HepG2 (cell line): ENCODE measurements around the gene CXCL6.

Source experiments
- CEBPB ChIP-seq: IDR thresholded peaks from 2 replicates; pipeline ENCODE4 v1.6.1; 2011; ENCODE audit warnings: low read depth, low read length, improper control_type of control experiment, borderline replicate concordance
- CHD2 ChIP-seq: IDR thresholded peaks from 2 replicates; pipeline ENCODE4 v1.6.1; 2011; ENCODE audit warnings: low read depth, low read length, improper control_type of control experiment
- EHMT2 ChIP-seq: fragments of 200-600 bp; sonication (generic); IDR thresholded peaks from 2 replicates; pipeline ENCODE4 v1.7.0; 2017; ENCODE audit warnings: antibody characterized with exemption, low read depth, low read length, borderline replicate concordance
- ELF1 ChIP-seq: sonication (generic); formaldehyde crosslinking; IDR thresholded peaks from 2 replicates; pipeline ENCODE4 v1.4.0; 2020; ENCODE audit warnings: missing genetic modification reagents
- EP300 ChIP-seq, 3 experiments: sonication (generic) in 1 of 3; formaldehyde crosslinking in 1 of 3; IDR thresholded peaks; 2 replicates each; pipeline versions ENCODE4 v1.5.1 to v1.6.1; 2011 to 2020; ENCODE audit warnings: low read depth in 2 of 3, low read length in 2 of 3, borderline replicate concordance in 1 of 3, improper control_type of control experiment in 1 of 3, mild to moderate bottlenecking in 1 of 3, missing genetic modification reagents in 1 of 3, moderate library complexity in 1 of 3
- GABPA ChIP-seq, 2 experiments: IDR thresholded peaks; 2 replicates each; pipeline ENCODE4 v1.6.1; 2011 to 2016; ENCODE audit warnings: low read depth in 2 of 2, low read length in 1 of 2, missing biosample characterization in 1 of 2, missing genetic modification characterization in 1 of 2
- MXI1 ChIP-seq: IDR thresholded peaks from 3 replicates; pipeline ENCODE4 v1.6.1; 2012; ENCODE audit warnings: low read depth, low read length, inconsistent platforms, borderline replicate concordance
- POLR2A ChIP-seq, 2 experiments: IDR thresholded peaks; 2 replicates each; pipeline ENCODE4 v1.6.1; 2011; ENCODE audit warnings: low read depth in 2 of 2, low read length in 2 of 2, mild to moderate bottlenecking in 1 of 2, moderate library complexity in 1 of 2; ENCODE audit not compliant: insufficient read depth in 1 of 2
- SP1 ChIP-seq, 2 experiments: fragments of 450-650 bp in 1 of 2; sonication (generic) in 1 of 2; formaldehyde crosslinking in 1 of 2; IDR thresholded peaks; 2 replicates each; pipeline versions ENCODE4 v1.4.0 to v1.6.1; 2016 to 2020; ENCODE audit warnings: missing genetic modification reagents in 1 of 2
- TCF12 ChIP-seq, 2 experiments: fragments of 450-650 bp in 1 of 2; sonication (generic) in 1 of 2; formaldehyde crosslinking in 1 of 2; IDR thresholded peaks; 2 replicates each; pipeline versions ENCODE4 v1.6.1 to v1.8.0; 2017 to 2022; ENCODE audit warnings: antibody characterized with exemption in 1 of 2, mild to moderate bottlenecking in 1 of 2, missing genetic modification reagents in 1 of 2, moderate library complexity in 1 of 2
- ZMYM2 ChIP-seq: sonication (generic); formaldehyde crosslinking; IDR thresholded peaks from 2 replicates; pipeline ENCODE4 v1.8.0; 2022; ENCODE audit warnings: mild to moderate bottlenecking, missing genetic modification reagents
- ZNF24 ChIP-seq: fragments of 450-650 bp; IDR thresholded peaks from 2 replicates; pipeline ENCODE4 v1.6.1; 2017; ENCODE audit warnings: antibody characterized with exemption, mild to moderate bottlenecking
- ZNF407 ChIP-seq: sonication (generic); formaldehyde crosslinking; IDR thresholded peaks from one replicate; pipeline ENCODE4 v1.5.1; 2020; ENCODE audit warnings: mild to moderate bottlenecking, missing genetic modification reagents; ENCODE audit errors: not compliant biosample characterization

GRCh38 chr4:73850261-73850970 is 13.9 kb downstream of the CXCL6 start:
- TF ChIP-seq TCF12 (IDR thresholded peaks at IDR 0.05) (no peak), TCF12 (CRISPR knock-in tag; IDR thresholded peaks at IDR 0.05) (no peak), SP1 (IDR thresholded peaks at IDR 0.05) (no peak), SP1 (CRISPR knock-in tag; IDR thresholded peaks at IDR 0.05) (no peak), MXI1 (no peak), GABPA (IDR thresholded peaks at IDR 0.05; ENCODE audit: low read depth, low read length) (no peak), GABPA (CRISPR knock-in tag; IDR thresholded peaks at IDR 0.05; ENCODE audit: low read depth) (no peak), CEBPB (no peak), POLR2A (IDR thresholded peaks at IDR 0.05; ENCODE audit: insufficient read depth in 1 of 2, low read depth in 2 of 2, low read length in 2 of 2) (no peak), CHD2 (no peak), ZNF24 (no peak), ZNF407 (CRISPR knock-in tag) (no peak), EHMT2 (no peak), EP300 (IDR thresholded peaks at IDR 0.05; ENCODE audit: low read depth in 2 of 2, low read length in 2 of 2) (no peak), EP300 (CRISPR knock-in tag; IDR thresholded peaks at IDR 0.05; ENCODE audit: borderline replicate concordance) (no peak), ELF1 (CRISPR knock-in tag) (no peak), ZMYM2 (CRISPR knock-in tag) (no peak)
